H1 (cell line): Measurements from ENCODE around the gene CACNG1. TPM values are rescaled to one million over a fixed set of nuclear protein-coding genes. Genes with fewer than 3 reads are reported as not detected.

Source experiments
- GTF2F1 ChIP-seq: IDR thresholded peaks from 2 replicates; pipeline ENCODE4 v1.6.1; 2012; ENCODE audit warnings: low read depth, low read length, improper control_type of control experiment, borderline replicate concordance
- polyA plus RNA-seq, 7 experiments: library from polyadenylated mRNA; depleted of rRNA in 3 of 7; stranded (reverse) in 5 of 7; unstranded in 2 of 7; fragments of >200 nt in 5 of 7; fragments of 200-250 nt in 2 of 7; gene quantifications; 1 replicate in 5 of 7; 2 replicates in 1 of 7; 4 replicates in 1 of 7; pipeline versions ENCODE4 v1.2.1 to v1.2.3, GENCODE V29; 2011 to 2013; ENCODE audit warnings: missing spikeins in 2 of 7, mixed read lengths in 2 of 7
- total RNA-seq: library from RNA; stranded (reverse); fragmentation: NEBNext Ultra II Directional; extraction: Animal tissue kit (Norgen Biotek cat#: 25700); gene quantifications from 2 replicates; pipeline ENCODE4 v1.2.1, GENCODE V29; 2021

Gene CACNG1
- total and polyA plus RNA-seq, 2 of the 8 experiments (the other 6 are each of a cell fraction or from before 2014, with no cell fraction given), result not detected

- no peak for TF ChIP-seq GTF2F1
Measured at GRCh38 chr17:67056746-67057490, 12.6 kb downstream of the CACNG1 start (continued).
